Stimulated activated CD4-positive, alpha-beta T cell treated with anti-CD3 and anti-CD28 coated beads, Interleukin-12 subunit alpha, Interleukin-12 subunit beta, amount 100 ng/mL, for 48 hours (primary cell): ENCODE results near the gene INPP5A.

ENCODE experiments used
- DNase-seq, 3 donors: peaks; one replicate each; pipeline ENCODE4 v3.0.0-alpha.2; 2020; ENCODE audit warnings: low read depth in 2 of 3, low spot score in 1 of 3

Gene INPP5A

GRCh38 chr10:132774902-132775863 is 237.6 kb downstream of the INPP5A start:
- no peak for DNase-seq

GRCh38 chr10:132776186-132776585 is 238.6 kb downstream of the INPP5A start:
- no peak for DNase-seq

- DNase-seq: no peak
These were observed 239.2 kb downstream of the INPP5A start for GRCh38 chr10:132776821-132777220.

- DNase-seq: no peak
These were observed 239.9 kb downstream of the INPP5A start for GRCh38 chr10:132777441-132777840.

- no peak for DNase-seq
These were observed 242.1 kb downstream of the INPP5A start for GRCh38 chr10:132779549-132780294.

GRCh38 chr10:132780356-132780755 is 242.8 kb downstream of the INPP5A start:
- no peak for DNase-seq

GRCh38 chr10:132781556-132781955 is 244.0 kb downstream of the INPP5A start:
- no peak for DNase-seq

- DNase-seq: no peak
These were observed 245.8 kb downstream of the INPP5A start for GRCh38 chr10:132783165-132783939.

- DNase-seq: no peak
These were observed 246.6 kb downstream of the INPP5A start for GRCh38 chr10:132783940-132784865.

GRCh38 chr10:132784866-132785722 is 247.5 kb downstream of the INPP5A start:
- no peak for DNase-seq

- no peak for DNase-seq
These were observed 248.3 kb downstream of the INPP5A start, which contains the start of gene NKX6-2 for GRCh38 chr10:132785723-132786475. NKX6-2 (minus strand) TSS chr10:132786147; CDS start chr10:132785948, 199 bp downstream.

GRCh38 chr10:132786476-132786883 is 248.9 kb downstream of the INPP5A start:
- no peak for DNase-seq

GRCh38 chr10:132786884-132787494 is 249.4 kb downstream of the INPP5A start:
- DNase-seq: no peak

GRCh38 chr10:132787495-132788179 is 250.1 kb downstream of the INPP5A start:
- no peak for DNase-seq

- no peak for DNase-seq
These were observed 250.7 kb downstream of the INPP5A start for GRCh38 chr10:132788180-132788830.

GRCh38 chr10:132788831-132789219 is 251.2 kb downstream of the INPP5A start:
- no peak for DNase-seq

GRCh38 chr10:132789659-132790148 is 252.1 kb downstream of the INPP5A start:
- DNase-seq: no peak
